ENCODE results near the gene GSTA3.
"Not testable (repeated sequence)": the region's sequence is repeated elsewhere in the genome, so short reads cannot be mapped to it uniquely, and the experiment has no call there.

GSTA3 gene

GRCh38 chr6:52876056-52876787 is 33.3 kb downstream of the GSTA3 start:
- Mint-ChIP-seq H3K27me3 (ENCODE audit: low read depth) (peaks cover 4% of the 10 kb centered on the region), H3K4me3 (no peak overlapping the region), H3K36me3 (ENCODE audit: low read depth) (no peaks in the 10 kb centered on the region), H3K4me1 (peaks cover 4% of the 10 kb centered on the region), H3K27ac (no peak overlapping the region), H3K9me3 (no peaks in the 10 kb centered on the region)
- no peak for TF ChIP-seq CTCF (IDR thresholded peaks at IDR 0.05; ENCODE audit: unreplicated experiment in 3 of 3)

GRCh38 chr6:52872031-52872430 is 37.5 kb downstream of the GSTA3 start:
- Mint-ChIP-seq H3K4me1 (peaks cover 4% of the 10 kb centered on the region), H3K36me3 (ENCODE audit: low read depth) (no peaks in the 10 kb centered on the region), H3K4me3 (no peak overlapping the region), H3K27me3 (ENCODE audit: low read depth) (no peaks in the 10 kb centered on the region), H3K9me3 (no peaks in the 10 kb centered on the region), H3K27ac (no peak overlapping the region)
- no peak for TF ChIP-seq CTCF (IDR thresholded peaks at IDR 0.05; ENCODE audit: unreplicated experiment in 3 of 3)

GRCh38 chr6:52871621-52872020 is 37.9 kb downstream of the GSTA3 start:
- Mint-ChIP-seq H3K27me3 (ENCODE audit: low read depth) (no peaks in the 10 kb centered on the region), H3K36me3 (ENCODE audit: low read depth) (no peaks in the 10 kb centered on the region), H3K27ac (no peak overlapping the region), H3K4me1 (peaks cover 4% of the 10 kb centered on the region), H3K9me3 (no peaks in the 10 kb centered on the region), H3K4me3 (no peak overlapping the region)
- TF ChIP-seq CTCF (IDR thresholded peaks at IDR 0.05; ENCODE audit: unreplicated experiment in 3 of 3) = no peak

GRCh38 chr6:52870335-52871091 is 39.0 kb downstream of the GSTA3 start:
- not testable (repeated sequence) for H3K9me3 Mint-ChIP-seq; H3K4me3 Mint-ChIP-seq; H3K27me3 Mint-ChIP-seq (ENCODE audit: low read depth)

GRCh38 chr6:52868899-52869298 is 40.6 kb downstream of the GSTA3 start:
- not testable (repeated sequence) for H3K27me3 Mint-ChIP-seq (ENCODE audit: low read depth); H3K9me3 Mint-ChIP-seq; H3K4me1 Mint-ChIP-seq; H3K36me3 Mint-ChIP-seq (ENCODE audit: low read depth); H3K4me3 Mint-ChIP-seq; H3K27ac Mint-ChIP-seq

More at GRCh38 chr6:52870335-52871091, 39.0 kb downstream of the GSTA3 start:
- not testable (repeated sequence) for H3K27ac Mint-ChIP-seq; H3K36me3 Mint-ChIP-seq (ENCODE audit: low read depth); H3K4me1 Mint-ChIP-seq

GRCh38 chr6:52868240-52868639 is 41.3 kb downstream of the GSTA3 start:
- Mint-ChIP-seq H3K4me3 (no peak overlapping the region), H3K27ac (no peak overlapping the region), H3K9me3 (peaks cover 5% of the 10 kb centered on the region), H3K27me3 (ENCODE audit: low read depth) (peaks cover 1% of the 10 kb centered on the region), H3K36me3 (ENCODE audit: low read depth) (no peaks in the 10 kb centered on the region), H3K4me1 (peaks cover under 1% of the 10 kb centered on the region)
- TF ChIP-seq CTCF (IDR thresholded peaks at IDR 0.05; ENCODE audit: unreplicated experiment in 3 of 3) = no peak

- not testable (repeated sequence) for H3K36me3 Mint-ChIP-seq (ENCODE audit: low read depth); H3K27me3 Mint-ChIP-seq (ENCODE audit: low read depth); H3K4me3 Mint-ChIP-seq; H3K9me3 Mint-ChIP-seq; H3K4me1 Mint-ChIP-seq; H3K27ac Mint-ChIP-seq
Observed at GRCh38 chr6:52861151-52861550, 48.3 kb downstream of the GSTA3 start.

All from nephron (organoid).